GM12865 (cell line): ENCODE measurements around the gene KLHL17.

ENCODE experiments used
- DNase-seq: peaks from one replicate; pipeline ENCODE4 v3.0.0; 2010; ENCODE audit warnings: low read depth
- H3K4me3 ChIP-seq: 2 replicates; pipeline ENCODE4 v1.5.1; 2011; ENCODE audit warnings: mild to moderate bottlenecking, low read depth, low read length, control low read depth
- TF ChIP-seq, protein P1 (sequence below): IDR thresholded peaks from 2 replicates; pipeline ENCODE4 v1.5.1; 2011; ENCODE audit warnings: low read length, control low read depth, low read depth, inconsistent platforms; ENCODE audit not compliant: insufficient read depth; ENCODE audit errors: missing control alignments

The KLHL17 gene

GRCh38 chr1:963301-963651 is 2.9 kb downstream of the KLHL17 start:
- TF ChIP-seq, protein P1, sequence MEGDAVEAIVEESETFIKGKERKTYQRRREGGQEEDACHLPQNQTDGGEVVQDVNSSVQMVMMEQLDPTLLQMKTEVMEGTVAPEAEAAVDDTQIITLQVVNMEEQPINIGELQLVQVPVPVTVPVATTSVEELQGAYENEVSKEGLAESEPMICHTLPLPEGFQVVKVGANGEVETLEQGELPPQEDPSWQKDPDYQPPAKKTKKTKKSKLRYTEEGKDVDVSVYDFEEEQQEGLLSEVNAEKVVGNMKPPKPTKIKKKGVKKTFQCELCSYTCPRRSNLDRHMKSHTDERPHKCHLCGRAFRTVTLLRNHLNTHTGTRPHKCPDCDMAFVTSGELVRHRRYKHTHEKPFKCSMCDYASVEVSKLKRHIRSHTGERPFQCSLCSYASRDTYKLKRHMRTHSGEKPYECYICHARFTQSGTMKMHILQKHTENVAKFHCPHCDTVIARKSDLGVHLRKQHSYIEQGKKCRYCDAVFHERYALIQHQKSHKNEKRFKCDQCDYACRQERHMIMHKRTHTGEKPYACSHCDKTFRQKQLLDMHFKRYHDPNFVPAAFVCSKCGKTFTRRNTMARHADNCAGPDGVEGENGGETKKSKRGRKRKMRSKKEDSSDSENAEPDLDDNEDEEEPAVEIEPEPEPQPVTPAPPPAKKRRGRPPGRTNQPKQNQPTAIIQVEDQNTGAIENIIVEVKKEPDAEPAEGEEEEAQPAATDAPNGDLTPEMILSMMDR = no peak
- no peak overlapping the region for H3K4me3 ChIP-seq
- DNase-seq = no peak

- no peak for DNase-seq
- no peak overlapping the region for H3K4me3 ChIP-seq
- TF ChIP-seq, protein P1 = no peak
Measured at GRCh38 chr1:963746-964525, 3.6 kb downstream of the KLHL17 start.

DNA sequence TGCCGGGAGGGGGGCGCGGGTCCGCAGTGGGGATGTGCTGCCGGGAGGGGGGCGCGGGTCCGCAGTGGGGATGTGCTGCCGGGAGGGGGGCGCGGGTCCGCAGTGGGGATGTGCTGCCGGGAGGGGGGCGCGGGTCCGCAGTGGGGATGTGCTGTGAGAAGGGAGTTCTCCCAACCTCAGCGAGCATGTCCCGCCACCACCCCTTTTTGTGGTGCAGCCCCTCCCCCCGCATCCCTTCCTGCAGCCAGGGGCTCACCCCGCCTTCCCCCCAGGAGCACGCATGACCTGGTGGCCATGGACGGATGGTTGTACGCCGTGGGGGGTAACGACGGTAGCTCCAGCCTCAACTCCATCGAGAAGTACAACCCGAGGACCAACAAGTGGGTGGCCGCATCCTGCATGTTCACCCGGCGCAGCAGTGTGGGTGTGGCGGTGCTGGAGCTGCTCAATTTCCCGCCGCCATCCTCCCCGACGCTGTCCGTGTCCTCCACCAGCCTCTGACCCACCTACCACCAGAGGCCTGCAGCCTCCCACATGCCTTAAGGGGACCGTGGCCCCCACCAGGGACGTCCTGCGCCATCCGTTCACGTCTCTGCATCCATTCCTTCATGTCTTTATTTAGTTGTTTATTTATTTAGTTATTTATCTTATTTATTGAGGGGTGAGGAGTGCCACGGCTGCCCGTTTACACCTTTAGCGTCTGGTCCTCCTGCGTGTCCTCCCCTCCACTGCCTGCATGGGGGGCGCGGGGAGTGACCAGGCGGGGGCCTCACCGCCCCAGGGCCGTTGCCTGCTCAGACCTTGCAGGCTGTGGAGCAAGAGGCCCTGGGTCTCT is 4.5 kb downstream of the KLHL17 start:
- TF ChIP-seq, protein P1 = no peak
- H3K4me3 ChIP-seq = no peak overlapping the region
- DNase-seq = no peak

DNA sequence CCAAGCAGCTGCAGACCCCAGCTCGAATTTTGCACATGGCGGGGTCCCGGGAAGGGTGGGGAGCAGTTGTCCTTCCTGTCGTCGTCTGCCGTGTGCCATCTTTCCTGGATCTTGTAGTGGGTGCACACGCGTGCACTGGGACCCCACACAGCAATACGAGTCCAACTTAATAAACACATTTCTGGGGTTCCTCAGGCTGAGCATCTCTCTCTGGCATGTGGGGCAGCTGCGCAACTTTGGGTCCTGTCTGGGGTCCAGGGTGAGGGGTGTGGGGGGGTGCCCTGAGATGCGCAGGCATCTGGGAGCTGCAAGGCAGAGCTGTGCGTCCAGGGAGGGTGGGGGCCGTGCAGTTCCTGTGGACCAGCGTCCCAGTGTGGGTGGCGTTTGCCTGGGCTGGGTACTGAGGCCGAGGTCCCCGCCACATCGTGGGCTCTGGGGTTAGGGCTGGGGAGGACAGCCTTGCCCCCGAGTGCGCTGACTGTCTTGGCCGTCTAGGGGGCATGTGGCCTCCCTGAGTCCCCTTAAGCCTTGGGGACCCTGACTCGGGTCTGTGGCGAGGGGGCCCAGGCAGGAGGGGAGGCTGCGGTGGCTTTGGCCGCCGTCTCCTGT is 5.2 kb downstream of the KLHL17 start:
- H3K4me3 ChIP-seq = no peak overlapping the region
- no peak for DNase-seq
- TF ChIP-seq, protein P1 = no peak

DNA sequence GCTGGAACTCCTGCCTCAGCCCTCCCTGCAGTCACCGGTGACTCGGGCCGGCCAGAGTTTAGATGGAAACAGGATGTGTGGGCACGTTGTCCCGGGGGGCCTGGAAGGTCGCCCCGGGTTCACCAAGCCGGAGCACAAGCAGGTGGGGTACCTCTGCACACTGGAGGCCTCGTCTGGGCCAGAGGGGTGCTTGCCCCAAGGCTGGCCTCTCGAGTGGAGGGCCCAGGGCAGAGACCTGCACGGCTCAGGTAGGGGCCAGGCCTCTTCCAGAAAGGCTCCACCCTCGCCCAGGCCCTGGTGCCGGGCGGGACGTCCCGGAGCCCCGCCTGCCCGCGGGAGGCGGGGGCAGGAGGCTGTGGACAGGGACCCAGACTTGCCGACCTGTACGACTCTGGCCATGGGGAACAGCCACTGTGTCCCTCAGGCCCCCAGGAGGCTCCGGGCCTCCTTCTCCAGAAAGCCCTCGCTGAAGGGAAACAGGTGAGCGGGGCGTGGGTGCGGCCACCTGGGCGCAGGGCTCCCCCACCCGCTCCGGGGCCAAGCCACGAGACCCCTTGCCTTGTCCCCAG is 5.8 kb downstream of the KLHL17 start, which contains the start of gene PLEKHN1:
PLEKHN1 (plus strand) TSS at position 348 of the 569 bp plus-strand sequence; CDS start at position 398, 50 bp downstream.
- TF ChIP-seq, protein P1 = no peak
- no peak for DNase-seq
- peak within 1 kb of the TSS; percentile 78 for H3K4me3 ChIP-seq

GRCh38 chr1:966704-967300 is 6.4 kb downstream of the KLHL17 start:
- TF ChIP-seq, protein P1 = no peak
- H3K4me3 ChIP-seq = peak overlapping the region; percentile 78
- DNase-seq = peak; percentile 76
